Dendritic cell treated with granulocyte-macrophage colony-stimulating factor and Interleukin-4, amounts not matched to agents 40 ng/mL and 50 ng/mL, for 4 days (primary cell): ENCODE data around the gene PEX10.
A peak's percentile ranks its signal among the peaks of the same experiment; 100 is the strongest.

ENCODE experiments used
- H3K27ac Mint-ChIP-seq: one replicate; pipeline ENCODE4 v1.8.0; 2022; ENCODE audit warnings: mild to moderate bottlenecking, mixed read lengths
- H3K27me3 Mint-ChIP-seq: one replicate; pipeline ENCODE4 v1.8.0; 2022; ENCODE audit warnings: mild to moderate bottlenecking, mixed read lengths
- H3K36me3 Mint-ChIP-seq: one replicate; pipeline ENCODE4 v1.8.0; 2022; ENCODE audit warnings: low read depth, mixed read lengths
- H3K4me1 Mint-ChIP-seq: one replicate; pipeline ENCODE4 v1.8.0; 2022; ENCODE audit warnings: low read depth, mixed read lengths
- H3K4me3 Mint-ChIP-seq: one replicate; pipeline ENCODE4 v1.8.0; 2022; ENCODE audit warnings: mild to moderate bottlenecking, moderate library complexity, mixed read lengths
- H3K9me3 Mint-ChIP-seq: one replicate; pipeline ENCODE4 v1.8.0; 2022; ENCODE audit warnings: mixed read lengths
- intact Hi-C: fragments of 100-400 bp; cut with micrococcal nuclease; formaldehyde crosslinking; loops from one replicate; pipeline ENCODE4 v1.15.0; 2022

PEX10 gene

DNA sequence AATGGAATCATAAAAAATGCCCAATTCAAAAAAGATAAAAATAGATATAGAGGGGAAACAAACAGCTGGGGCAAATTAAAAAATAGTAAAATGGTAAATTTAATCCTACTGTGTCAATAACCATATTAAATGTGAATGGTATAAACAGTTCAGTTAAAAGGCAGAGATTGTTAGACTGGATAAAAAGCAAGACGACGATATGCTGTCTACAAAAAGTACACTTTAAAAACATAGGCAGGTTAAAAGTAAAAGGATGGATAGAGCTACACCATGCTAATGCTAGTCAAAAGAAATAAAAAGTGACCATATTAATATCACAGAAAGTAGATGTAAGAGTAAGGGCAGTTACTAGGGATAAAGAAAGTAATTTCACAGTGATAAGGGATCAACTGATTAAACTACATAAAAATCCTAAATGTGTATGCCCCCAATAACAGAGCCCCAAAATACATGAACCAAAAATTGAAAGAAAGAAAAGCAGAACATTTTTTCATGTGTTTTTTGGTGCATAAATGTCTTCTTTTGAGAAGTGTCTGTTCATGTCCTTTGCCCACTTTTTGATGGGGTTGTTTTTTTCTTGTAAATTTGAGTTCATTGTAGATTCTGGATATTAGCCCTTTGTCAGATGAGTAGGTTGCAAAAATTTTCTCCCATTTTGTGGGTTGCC, 48.4 kb downstream of the PEX10 start:
- Mint-ChIP-seq H3K9me3 (peaks cover 9% of the 10 kb centered on the region), H3K4me3 (no peak overlapping the region), H3K27me3 (peaks cover 3% of the 10 kb centered on the region), H3K36me3 (no peaks in the 10 kb centered on the region), H3K27ac (no peak overlapping the region), H3K4me1 (peaks cover 15% of the 10 kb centered on the region)
- intact Hi-C loops, result no loop called here

DNA sequence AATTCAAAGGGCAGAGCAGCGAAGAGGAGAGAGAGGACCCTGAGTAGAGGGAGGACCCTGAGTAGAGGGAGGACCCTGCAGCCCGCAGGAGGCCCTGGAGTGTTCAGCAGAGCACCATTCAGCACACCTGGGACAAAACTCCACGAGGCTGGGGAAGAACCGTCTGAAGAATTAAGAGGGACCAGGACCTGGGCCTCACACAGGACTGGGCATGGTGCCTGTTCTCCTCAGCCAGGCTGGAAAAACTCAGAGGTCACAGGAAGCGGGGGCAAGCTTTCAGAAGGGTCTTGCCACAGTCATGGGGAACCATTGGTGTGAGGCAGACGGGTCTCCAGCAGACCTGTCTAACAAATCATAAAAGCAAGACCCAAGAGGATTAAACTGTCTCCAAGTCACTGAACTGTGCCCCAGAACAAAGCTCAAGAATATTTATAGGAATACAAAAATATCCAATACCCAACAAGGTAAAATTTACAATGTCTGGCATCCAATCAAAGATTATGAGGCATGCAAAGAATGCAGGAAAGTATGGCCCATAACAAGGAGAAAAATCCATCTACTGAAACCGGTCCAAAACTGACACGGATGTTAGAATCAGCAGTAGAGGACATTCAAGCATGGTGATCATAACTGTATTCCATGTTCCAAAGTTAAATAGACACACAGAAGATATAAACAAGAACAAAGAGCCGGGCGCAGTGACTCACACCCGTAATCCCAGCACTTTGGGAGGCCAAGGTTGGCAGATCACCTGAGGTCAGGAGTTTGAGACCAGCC, 51.6 kb downstream of the PEX10 start:
- intact Hi-C loops, result no loop called here
- H3K27ac Mint-ChIP-seq, result no peak overlapping the region
- H3K4me3 Mint-ChIP-seq, result no peak overlapping the region
- peaks cover 3% of the 10 kb centered on the region for H3K27me3 Mint-ChIP-seq
- H3K36me3 Mint-ChIP-seq, result no peaks in the 10 kb centered on the region
- H3K9me3 Mint-ChIP-seq, result peaks cover 9% of the 10 kb centered on the region
- peaks cover 15% of the 10 kb centered on the region for H3K4me1 Mint-ChIP-seq

DNA sequence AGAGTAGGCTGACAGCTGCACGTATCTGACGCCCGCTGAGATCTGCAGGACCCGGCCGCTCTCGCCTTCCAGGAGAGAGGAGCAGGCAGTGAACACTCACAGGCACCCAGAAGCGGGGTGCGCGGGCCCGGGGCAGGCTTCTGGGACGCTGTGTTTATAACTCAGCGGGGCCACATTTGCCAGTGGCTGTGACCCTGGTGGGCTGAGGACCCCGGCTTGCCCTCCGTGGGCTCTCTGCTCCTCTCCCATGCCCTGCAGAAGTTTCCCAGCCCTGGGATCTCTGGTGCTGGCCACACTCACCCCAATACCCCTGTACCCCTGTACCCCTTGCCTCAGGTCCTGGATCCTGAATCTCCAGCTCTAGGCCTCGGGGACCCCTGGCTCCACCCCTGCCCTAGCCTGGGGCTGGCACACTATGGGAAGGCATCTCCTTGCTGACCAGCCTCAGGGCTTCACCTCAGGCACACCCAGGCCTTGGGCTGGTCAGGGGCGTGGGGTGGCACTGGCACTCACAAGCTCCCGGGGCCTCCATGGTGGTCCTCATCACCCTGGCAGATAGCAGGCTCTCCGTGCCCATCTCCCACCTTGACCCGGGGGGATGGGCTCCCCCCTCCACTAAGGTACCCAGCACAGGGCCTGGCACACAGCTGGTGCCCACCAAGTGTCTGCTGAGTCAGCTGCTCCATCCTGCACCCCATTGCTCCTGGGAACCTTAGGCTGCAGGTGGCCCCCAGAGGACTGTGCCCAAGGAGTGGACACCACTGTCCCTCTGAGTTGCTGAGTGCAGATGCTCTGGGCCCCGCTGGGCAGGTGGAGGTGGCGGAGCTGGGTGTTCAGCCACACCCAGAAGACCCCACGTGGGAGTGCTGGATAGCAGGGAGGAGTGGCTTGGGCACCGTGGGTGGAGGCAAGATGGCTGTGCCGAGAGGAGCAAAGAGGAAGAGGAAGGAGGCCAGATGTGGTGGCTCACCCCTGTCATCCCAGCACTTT, 53.4 kb downstream of the PEX10 start:
- Mint-ChIP-seq H3K27ac (peak overlapping the region; percentile 1), H3K4me1 (peaks cover 15% of the 10 kb centered on the region), H3K4me3 (no peak overlapping the region), H3K9me3 (peaks cover 5% of the 10 kb centered on the region), H3K36me3 (no peaks in the 10 kb centered on the region), H3K27me3 (peaks cover 5% of the 10 kb centered on the region)
- intact Hi-C loops, result no loop called here

DNA sequence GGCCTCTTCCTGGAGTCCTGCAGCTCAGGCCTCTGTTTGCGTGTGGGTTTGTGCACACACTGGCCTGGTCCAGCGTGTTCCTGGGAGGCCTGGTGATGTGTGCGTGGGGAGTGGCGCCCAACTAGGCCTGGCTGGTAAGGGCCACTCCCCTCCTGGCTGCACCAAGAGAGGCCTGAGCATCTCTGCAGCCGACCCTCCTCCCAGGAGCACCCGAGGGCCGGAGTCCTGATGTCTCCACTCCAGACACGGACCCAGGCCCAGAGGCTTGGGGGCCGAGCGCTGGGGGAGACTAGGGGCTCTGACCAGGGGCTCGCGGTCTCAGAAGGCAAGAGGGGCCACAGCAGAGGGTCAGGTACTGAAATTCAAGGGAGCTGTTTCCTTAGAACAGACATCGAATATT, 54.3 kb downstream of the PEX10 start:
- Mint-ChIP-seq H3K4me3 (no peak overlapping the region), H3K9me3 (no peaks in the 10 kb centered on the region), H3K27me3 (peaks cover 5% of the 10 kb centered on the region), H3K4me1 (peaks cover 15% of the 10 kb centered on the region), H3K27ac (no peak overlapping the region), H3K36me3 (no peaks in the 10 kb centered on the region)
- intact Hi-C loops, result no loop called here

DNA sequence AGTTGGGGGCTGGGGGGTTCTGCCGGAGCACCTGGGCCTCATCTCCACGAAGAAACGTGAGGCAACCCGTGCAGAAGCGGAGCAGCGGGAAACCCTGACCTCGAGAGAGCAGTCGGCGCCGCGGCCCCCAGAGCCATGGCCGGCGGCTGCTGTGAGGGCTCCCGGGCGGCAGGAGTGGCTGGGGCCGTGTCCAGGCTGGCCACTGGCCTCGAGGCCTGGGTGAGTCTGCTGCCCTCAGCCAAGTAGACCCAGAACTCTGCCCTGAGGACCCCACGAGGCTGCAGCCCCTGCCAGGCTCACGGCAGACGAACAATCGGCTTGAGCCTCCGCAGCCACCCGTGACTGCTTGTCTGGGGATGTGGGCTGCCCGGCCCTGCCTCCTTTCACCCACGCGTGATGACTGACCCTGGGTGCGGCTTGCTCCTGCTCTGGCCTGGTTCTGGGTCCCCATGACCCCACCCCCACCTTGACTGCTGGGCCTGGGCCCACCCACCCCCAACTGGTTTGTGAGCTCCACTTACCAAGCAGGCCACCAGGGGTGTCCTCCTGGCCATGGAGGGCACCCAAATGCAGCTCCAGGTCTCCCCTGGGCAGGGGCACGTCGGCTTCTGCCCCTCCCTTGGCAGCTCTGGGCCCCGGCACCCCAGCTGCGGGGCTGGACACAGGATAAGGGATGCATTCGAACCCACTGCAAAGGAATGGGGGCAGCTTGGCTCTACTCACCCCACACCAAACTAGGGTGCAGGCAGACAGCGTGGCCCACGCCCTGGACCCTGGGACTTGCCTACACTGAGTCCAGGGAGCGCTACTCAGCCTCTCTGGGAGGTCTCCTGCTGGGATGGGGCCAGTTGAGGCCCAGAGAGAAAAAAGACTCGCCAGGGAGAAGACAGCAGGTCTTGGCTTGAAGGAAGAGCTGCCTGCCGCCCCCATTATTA, 55.2 kb downstream of the PEX10 start:
- Mint-ChIP-seq H3K9me3 (no peaks in the 10 kb centered on the region), H3K4me1 (peaks cover 15% of the 10 kb centered on the region), H3K27me3 (peaks cover 8% of the 10 kb centered on the region), H3K27ac (no peak overlapping the region), H3K4me3 (no peak overlapping the region), H3K36me3 (no peaks in the 10 kb centered on the region)
- intact Hi-C loops, result no loop called here

DNA sequence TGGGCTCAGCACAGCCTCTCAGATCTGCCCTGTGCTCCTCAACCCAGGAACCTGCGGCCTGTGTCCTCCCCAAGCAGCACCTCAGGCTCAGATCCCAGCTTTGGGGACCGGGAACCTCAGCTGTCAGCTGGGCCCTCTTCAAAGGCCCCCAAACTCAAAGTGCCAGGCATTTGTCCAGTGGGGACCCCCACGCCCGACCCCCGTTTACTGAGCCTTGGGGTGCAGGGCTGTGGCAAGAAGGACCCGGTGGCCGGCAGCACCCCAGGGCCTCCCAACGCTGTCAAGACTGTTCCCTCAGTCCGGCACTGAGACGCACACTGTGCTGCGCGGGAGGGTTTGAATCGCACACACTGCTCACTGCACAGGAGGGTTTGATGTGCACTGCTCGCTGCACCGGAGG, 56.0 kb downstream of the PEX10 start:
- Mint-ChIP-seq H3K27me3 (peaks cover 8% of the 10 kb centered on the region), H3K36me3 (no peaks in the 10 kb centered on the region), H3K27ac (no peak overlapping the region), H3K4me3 (no peak overlapping the region), H3K4me1 (peaks cover 15% of the 10 kb centered on the region), H3K9me3 (no peaks in the 10 kb centered on the region)
- intact Hi-C loops, result no loop called here

DNA sequence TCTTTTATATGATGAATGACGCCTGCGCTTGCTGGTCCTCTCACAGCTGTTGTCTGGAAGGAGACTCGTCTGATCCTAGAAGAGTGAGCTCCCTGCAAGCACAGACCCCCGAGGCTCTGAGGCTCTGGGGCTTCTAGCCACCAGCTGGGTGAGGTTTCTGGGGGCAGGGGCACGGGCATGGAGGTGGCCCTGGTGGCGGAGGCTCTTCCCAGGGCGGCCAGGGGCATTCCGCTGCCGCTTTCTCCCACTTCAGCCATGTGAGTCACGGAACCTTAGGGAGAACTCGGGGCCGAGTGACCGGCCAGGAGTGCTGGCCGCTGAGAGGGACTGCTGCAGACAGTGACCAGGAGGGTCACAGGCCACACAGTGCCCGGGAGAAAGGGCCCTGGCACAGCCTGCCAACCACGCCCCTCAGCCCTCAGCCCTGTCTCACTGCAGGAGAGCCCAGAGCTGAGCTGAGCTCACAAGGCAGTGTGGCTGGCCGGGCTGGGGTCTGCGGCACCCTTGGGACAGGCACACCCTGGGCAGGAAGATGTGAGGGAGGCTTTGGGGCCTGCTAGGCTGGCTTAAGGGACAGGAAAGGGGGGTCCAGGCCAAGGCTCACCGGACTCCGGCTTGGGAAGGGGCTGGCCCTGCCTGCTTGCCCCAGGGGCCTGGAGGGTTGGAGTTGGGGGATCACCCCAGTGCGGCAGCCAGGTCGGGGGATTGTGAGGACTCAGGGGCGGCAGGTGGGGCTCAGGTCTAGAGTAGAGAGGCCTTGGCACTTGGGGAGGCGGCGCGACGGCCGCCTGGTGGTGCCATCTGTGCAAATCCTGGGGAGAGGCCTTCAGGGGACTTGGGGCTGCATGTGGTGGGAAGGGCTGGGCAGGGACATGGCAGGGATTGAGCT, 56.7 kb downstream of the PEX10 start:
- H3K4me1 Mint-ChIP-seq, result peaks cover 15% of the 10 kb centered on the region
- H3K4me3 Mint-ChIP-seq, result no peak overlapping the region
- H3K36me3 Mint-ChIP-seq, result no peaks in the 10 kb centered on the region
- no peaks in the 10 kb centered on the region for H3K9me3 Mint-ChIP-seq
- no peak overlapping the region for H3K27ac Mint-ChIP-seq
- peaks cover 10% of the 10 kb centered on the region for H3K27me3 Mint-ChIP-seq
- intact Hi-C loops, result no loop called here

DNA sequence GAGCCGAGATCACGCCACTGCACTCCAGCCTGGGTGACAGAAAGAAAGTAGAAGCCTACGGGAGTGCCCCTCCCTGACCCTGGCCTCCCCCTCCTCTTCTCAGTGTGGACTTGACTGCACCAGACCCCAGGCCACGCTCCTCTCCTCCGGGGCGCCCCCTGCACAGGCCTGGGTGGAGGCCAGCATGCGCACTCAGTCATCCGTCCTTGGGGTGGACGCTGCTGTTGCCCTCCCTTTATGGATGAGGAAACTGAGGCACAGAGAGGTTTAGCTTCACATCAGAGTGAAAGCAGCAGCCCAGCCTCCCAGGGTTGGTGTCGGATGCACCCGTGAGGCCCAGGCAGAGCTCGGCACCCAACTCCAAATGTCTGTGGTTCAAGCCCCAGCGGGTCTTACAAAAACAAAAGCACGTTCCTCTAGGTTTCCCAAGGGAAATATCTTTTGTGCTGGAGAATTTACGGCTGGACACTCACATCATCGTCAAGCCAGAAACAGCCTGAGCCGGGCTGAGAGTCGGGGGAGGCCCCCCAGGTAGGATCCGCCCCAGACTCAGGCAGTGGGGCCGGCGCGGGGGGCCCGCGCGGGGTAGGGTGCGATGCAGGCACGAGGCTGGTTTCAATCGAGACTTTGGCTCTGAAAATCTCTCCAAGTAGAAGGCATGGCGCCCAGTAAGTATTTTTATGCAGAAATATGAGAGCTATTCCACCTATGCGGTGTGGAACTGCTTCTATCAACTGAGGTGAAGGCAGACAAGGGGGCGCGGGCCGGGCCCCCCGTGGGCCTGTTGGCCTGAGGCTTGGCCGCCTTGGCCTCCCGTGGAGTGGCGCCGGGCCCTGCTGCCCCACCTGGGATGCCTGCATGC, 57.6 kb downstream of the PEX10 start:
- peaks cover 8% of the 10 kb centered on the region for H3K27me3 Mint-ChIP-seq
- H3K27ac Mint-ChIP-seq, result no peak overlapping the region
- H3K4me3 Mint-ChIP-seq, result no peak overlapping the region
- H3K4me1 Mint-ChIP-seq, result peaks cover 7% of the 10 kb centered on the region
- no peaks in the 10 kb centered on the region for H3K9me3 Mint-ChIP-seq
- intact Hi-C loops, result no loop called here
- no peaks in the 10 kb centered on the region for H3K36me3 Mint-ChIP-seq
